Dermis microvascular lymphatic vessel endothelial cell (primary cell): ENCODE results near the gene GPR25. TPM values are rescaled to one million over a fixed set of nuclear protein-coding genes. Genes with fewer than 3 reads are reported as not detected.

ENCODE experiments used
- DNase-seq, 2 donors: peaks; one replicate each; pipeline versions ENCODE4 v3.0.0 to v3.0.0-alpha.2; 2010; ENCODE audit warnings: low read depth in 2 of 2
- total RNA-seq: library from RNA; depleted of rRNA; stranded (reverse); fragments of >200 nt; gene quantifications from 2 replicates; pipeline ENCODE4 v1.2.1, GENCODE V29; 2014

Gene GPR25
- total RNA-seq, 1 donor from 2014 or later: not detected

DNA sequence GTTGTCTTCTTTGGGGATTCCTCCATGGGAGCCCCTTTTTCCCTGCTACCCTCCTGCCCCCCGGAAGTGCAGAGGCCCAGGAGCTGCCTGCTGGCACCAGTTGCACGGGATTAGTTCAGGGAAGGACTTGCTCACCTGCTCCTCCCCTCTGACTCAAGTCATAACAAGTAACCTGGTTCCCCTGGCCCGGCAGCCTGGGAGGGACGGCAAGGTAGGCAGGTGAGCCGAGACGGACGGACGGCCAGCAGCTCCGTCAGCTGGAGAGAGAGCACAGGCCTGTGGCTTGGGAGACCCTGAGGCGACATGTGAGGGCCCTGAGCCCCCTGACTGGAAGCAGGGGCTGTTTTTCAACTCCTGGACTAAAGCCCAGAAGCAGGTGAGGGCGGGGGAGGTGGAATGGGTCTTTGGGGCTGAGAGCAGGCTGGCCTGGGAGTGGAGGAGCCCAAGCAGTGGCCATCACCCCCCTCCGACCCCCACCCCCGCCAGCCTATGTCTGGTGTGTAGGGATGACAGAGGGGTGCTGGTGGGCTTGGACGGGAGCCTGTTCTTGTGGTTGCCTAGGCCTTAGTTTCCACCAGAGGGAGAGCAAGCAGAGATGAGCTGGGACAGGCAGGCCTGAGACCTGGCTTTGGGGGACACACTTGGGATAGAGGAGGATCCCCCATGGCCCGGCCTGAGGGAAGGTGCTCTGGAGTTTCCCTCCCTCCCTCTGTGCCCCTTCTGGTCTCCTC, 22.1 kb downstream of the GPR25 start, which contains the start of gene INAVA:
Gene INAVA (plus strand): TSS at position 189 of the 731 bp plus-strand sequence. CDS start 3,501 bp downstream, outside the sequence.
- DNase-seq: no peak

DNA sequence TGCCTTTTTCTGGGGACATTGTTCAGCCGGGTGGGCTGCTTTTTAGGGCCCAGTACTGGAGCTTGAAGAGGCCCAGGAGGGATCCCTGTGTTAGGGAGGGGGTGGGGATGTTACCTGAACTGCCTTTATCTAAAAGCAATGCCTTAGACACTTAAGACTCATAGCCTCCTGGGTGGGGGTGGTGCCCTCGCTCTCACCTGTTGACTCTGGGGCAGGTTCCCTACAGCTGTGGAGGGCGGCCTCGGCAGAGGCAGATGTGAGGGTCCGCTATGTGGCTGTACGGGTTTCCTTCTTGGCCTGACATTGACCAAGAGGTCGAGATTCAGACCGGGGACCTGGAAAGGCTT, 22.6 kb downstream of the GPR25 start:
- DNase-seq: no peak

DNA sequence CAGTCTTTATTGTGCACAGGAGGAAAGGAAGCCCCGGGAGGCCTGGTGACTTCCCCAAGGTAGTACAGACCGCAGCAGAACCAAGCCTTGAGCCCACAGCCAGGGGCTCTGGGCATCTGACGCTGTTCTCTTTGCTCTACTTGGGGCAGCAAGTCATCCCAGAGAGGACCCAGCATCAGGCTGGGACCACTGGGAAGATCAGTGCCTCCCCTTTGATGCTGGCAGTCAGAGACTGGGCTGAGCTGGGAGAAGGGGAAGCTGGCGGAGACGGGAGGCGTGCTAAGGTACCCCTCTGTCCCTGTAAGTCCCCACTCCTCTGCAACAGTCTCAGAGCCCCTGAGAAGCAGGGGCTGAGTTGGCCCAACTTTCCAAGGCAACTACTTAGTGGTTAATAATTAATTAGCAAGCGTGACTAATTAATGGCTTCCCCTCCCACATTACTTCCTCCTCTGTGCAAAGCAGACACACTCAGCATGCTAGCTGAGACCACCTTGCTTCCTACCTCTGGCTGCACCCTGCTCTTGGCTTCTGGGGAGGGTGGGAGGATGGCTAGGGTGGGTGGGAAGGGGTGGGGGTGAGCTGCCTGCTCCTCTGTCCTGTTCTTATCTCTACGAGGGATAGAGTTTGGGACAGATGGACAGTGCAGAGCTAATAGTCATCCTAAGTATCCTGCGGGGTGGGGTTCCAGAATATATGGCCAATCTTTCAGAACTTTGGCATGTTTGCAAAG, 23.2 kb downstream of the GPR25 start:
- no peak for DNase-seq

DNA sequence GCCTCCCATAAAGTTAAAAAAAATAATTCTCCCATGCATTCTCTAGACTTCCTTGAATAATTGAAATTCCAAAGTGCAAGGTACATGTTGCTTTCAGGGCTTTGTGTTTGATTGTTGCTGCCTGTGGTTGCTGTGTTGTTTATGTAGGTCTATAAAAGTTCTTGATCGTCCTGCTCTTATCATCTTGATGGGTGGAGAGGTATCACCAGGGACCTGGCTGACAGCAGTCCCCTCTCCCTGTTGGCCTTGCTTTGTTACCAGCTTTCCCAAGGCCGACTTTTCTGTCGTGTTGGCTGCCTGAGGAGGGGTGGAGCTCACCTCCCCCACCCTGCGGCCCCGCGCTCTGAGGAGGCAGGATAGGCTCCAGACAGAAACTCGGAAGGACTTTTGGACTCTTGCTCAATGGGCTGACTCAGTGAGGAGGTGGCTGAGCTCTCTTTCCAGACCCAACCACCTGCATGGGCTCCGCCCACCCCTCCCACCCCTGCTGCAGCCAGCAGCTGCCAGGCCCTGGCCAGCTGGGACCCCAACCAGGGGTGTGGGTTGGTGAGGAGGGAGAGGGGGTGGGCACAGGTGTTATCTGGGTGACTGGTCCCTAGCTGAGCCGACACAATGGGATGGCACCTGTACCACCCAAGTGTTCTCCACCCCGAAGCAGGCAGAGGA, 23.9 kb downstream of the GPR25 start:
- no peak for DNase-seq

DNA sequence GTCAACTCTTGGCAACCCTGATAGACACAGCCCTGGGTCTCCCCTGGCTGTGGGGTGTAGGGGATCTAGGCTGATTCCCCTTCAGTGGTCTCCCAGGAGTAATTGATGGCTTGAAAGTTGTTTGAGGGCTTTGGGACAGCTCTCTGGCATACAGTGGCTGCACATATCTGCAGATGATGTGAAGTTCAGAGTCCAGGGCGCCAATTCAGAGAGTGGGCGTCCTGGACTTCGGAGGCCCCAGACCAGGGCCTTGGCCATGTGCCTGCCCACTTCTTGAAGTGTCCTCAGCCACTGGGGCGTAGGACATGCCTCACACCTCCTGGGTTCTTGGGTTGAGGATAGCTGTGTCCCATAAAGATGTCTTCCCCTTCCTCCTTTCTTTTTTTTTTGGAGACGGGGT, 24.5 kb downstream of the GPR25 start:
- DNase-seq: no peak

DNA sequence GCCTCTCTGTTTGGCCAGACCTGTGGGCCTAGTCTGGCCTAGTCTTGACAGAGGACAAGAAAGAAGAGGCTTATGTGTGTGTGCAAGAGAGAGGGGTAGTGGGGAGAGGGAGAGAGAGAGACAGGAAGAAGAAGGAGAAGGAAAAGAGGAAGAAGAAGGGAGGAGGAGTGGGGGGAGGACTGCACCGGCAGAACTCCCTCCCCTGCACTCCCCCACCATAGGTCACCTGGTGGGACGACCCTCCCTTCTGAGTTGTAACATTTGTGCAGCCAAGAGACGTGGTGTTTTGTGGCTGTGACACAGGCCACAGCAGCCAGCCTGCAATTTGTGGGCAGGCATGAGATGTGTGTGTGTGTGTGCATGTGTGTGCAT, 26.2 kb downstream of the GPR25 start:
- DNase-seq: no peak

DNA sequence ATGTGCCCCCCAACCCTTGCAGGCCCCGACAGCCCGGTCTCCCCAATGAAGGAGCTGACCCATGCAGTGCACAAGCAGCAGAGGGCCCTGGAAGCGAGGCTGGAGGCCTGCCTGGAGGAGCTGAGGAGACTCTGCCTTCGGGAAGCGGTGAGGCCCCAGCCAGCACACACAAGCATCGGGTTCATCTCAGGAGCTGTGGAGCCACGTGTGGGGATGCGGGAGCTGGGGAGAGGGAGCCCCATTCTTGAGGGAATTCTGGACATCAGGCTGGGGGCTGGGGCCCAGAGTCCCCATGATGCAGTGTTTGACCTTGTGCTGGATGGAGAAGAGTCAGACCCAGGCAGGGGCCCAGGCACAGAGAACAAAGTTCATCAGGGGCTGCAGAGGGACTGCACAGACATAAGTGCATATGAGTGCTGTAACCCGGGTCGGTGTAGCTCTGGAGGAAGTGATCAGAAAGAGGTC, 26.7 kb downstream of the GPR25 start:
- DNase-seq: no peak

DNA sequence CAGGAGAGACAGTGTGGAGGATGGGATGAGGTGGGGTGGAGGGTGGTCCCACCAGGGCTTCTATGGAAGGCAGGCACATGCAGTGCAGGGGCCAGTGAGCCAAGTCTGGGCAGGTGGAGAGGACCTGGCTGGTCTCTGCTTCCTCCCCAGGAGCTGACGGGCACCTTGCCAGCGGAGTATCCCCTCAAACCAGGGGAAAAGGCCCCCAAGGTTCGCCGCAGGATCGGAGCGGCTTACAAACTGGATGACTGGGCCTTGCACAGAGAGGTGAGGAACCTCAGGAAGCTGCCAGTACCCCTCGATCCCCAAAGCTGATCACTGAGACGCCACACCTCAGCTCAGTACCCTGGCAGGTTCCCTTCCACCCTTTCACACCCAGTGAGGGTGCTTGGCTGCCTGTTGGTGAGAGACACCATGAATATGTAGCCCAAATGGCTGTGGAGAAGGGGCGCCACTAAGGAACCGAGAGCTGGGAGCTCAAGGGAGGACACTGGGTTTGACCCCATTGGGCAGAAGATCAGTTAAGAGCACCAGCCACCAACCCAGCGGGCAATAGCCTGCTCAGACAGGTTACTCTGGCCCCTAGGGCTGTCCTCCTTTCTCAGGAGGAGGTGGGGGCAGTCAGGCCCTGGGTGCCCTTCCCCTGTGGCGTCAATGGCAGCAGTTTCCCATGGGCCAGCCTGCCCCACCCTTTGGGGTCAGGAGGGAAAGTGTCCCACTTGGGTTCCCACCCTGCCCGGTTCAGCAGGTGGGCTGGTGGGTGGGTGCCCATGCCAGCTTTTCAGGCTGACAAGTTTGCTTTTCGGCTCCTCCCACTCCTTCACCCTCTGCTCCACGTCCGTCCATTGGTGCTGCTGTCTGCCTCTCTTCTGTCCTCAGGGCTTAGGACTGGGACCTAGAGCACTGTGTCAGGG, 27.4 kb downstream of the GPR25 start:
- DNase-seq: no peak

DNA sequence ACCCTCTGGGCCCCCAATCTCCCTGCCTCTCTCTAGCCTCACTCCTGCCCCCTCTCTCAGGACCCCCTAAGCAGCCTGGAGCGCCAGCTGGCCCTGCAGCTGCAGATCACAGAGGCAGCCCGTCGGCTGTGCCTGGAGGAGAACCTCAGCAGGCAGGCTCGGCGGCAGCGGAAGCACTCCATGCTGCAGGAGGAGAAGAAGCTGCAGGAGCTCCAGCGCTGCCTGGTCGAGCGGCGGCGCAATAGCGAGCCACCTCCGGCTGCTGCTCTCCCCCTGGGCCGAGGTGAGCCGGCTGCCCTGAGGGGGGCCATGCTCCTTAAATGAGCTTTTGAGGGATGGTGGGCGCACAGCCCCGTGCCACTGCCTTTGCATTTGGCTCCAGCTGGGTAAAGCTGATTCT, 28.1 kb downstream of the GPR25 start:
- no peak for DNase-seq

DNA sequence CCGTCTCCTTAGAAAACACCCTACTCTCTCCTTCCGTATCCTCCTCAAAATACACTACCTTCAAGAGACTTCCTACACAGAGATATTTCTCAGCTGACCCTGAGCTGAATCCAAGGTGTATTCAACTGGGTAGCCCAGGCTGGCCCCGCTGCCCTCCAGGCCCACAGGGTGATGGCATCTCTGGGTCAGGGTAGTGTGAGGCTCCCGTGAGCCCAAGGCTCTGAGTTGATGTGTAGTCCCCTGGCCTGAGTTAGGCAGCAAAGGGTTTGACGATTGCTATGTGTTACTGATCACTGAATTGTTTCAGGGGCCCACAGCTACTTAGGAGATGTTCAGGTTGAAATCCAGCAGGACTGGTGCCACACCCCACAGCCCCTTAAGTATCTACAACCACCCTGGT, 28.6 kb downstream of the GPR25 start:
- no peak for DNase-seq

DNA sequence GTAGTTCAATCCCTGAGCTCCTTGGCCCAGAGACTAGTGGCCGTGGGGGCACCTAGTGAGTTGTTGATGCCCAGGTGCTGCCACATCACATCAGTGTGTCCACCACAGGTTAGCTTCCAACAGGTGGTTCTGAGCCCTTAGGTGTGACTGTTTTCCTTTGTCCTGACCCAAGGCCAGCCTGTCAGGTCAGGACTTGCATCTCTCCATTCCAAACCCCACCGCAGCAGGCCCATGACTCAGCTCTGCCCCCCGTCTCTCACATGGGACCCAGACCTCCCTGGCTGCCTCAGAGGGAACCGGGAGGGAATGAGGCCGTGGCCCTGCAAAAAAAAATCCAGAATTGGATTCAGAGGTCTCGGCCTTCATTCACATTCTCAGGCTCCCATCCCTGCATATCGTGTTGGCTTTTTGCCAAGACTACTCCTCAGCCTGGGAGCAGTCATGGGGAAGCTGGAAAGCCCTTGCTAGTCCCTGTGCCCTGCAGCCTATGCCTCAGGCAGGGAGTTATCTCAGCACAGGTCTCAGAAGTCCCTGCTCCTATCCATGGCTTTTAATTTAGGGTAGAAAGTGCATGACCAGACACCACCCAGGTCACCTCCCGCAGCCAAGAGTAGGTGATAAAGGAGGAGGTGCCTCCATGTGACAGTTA, 29.1 kb downstream of the GPR25 start:
- no peak for DNase-seq

DNA sequence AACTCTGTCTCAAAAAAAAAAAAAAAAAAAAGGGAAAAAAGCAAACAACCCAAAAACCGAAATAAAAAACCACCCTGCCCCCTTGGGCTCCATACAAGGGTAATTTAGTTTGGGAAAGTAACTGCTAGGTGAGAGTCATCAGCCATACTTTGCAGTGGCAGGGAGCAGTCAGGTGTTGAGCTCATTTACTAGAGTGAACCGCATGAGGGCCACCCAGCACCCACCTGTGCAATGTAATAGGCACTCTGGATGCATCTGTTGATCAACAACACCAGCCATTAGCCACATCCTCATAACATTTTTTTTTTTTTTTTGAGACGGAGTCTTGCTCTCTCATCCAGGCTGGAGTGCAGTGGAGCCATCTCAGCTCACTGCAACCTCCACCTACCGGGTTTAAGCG, 31.0 kb downstream of the GPR25 start:
- no peak for DNase-seq

DNA sequence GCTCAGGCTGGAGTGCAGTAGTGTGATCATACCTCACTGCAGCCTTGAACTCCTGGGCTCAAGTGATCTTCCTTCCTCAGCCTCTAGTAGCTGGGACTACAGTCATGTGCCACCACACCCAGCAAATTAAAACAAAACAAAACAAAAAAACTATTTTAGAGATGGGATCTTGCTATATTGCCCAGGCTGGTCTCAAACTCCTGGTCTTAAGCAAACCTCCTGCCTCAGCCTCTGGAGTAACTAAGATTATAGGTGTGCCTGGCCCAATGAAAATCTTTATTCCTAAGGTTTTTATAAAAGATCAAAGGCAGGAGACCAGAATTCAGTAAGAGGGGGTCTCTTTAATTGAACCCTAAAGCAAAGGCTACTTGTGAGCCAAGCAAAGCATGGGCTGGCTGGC, 32.0 kb downstream of the GPR25 start:
- no peak for DNase-seq

DNA sequence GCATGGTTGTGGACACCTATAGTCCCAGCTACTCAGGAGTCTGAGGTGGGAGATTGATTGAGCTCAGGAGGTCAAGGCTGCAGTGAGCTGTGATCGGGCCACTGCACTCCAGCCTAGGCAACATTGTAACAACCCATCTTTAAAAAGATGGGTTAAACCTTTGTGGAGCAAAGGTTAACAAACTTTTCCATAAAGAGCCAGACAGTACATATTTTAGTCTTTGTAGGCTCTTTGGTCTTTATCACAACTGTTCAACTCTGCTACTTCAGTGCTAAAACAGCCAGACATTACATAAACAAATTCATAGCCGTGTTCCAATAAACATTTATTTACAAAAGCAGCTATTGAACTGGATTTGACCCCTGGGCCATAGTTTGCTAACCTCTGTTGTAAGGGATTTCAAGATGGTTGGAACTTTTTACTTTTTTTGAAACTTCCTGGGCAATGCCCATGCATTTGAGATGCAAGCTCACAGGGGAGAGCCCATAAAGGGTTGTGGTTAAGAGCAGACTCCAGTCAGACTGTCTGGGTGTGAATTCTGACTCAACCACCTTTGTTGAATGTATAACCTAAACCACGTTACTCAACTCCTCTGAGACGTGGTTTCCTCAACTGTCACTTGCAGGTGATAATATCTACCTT, 32.8 kb downstream of the GPR25 start:
- no peak for DNase-seq

DNA sequence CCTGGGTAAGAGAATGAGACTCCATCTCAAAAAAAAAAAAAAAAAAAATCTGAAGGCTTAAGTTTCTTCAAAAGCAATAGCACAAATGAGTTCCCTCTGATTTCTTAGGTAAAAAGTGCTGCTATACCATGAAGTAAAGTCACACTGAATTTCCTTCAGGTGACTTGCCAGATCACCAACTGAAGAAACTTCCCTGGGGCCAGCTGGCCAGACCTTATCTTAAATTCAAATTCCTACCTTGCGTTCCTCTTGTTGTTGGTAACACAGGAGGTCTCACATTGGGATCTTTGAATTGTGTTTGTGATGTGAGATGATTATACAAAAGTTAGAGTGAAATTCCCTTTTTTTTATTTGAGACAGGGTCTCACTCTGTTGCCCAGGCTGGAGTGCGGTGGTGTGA, 33.7 kb downstream of the GPR25 start:
- DNase-seq: no peak

DNA sequence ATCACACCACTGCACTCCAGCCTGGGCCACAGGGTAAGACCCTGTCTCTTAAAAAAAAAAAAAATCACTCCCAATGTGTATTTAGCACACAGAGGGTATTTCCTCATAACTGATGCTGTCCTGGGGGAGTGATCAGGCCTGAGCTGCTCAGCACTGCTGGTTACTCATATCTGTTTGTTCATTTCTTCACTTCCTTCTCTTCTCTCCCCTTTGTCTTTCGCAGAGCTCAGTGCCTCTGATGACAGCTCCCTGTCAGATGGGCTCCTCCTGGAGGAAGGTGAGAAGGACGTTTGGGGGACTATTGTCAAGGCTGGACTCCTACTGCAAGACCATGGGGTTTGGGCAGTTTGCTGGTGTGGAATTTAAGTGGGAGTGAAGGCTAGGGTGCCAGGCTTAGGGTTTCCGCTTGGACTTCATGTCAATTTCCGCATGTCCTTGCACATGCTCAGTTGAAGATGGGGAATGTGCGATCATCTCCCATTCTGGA, 34.9 kb downstream of the GPR25 start:
- no peak for DNase-seq

DNA sequence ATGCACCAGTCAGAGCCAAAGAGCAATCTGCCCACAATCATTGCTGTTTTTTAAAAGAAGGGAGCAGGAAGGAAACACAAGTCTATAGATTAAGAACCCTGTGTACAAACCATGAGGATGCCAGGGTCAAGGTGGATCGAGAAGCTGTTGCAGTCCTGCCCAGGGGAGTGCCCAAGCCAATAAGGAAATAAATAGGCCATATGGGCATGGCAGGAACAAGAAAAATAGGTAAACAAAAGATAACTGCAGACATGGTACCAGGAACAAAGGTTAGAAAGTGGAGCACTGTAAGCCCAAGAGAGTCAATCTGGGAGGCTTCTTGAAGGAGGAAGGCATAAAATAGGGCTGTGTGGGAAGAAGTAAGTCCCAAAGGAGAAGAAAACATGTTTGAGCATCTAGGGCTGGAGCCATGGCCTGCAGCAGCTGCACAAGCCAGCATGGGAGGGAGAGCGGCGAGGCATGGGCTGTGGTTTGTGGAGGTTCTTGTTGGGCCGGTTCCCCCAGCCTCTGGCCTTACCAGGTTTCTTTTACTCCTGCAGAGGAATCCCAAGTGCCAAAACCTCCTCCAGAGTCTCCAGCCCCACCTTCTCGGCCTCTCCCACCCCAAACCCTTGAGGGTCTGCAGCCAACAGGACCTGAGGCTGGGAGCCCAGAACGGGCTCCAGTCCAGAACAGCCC, 35.5 kb downstream of the GPR25 start:
- DNase-seq: no peak

DNA sequence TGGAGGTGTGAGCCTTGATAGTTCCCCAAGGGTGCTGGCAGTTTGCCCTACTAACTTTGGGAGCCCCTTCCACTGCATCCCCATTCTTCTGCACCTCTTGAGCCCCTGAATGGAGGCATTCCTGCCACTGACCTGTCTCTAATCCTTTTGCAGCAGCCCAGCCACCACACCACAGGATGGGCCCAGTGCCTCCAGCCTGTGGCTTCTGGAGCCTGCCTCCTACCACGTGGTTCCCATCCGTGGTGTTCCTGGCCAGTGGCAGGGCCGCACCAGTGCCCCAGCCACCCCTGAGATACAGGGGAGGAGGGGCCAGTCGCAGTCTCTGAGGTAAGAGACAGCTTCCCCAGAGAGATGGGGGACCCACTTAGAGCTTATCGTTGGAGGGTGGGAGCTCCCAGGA, 36.3 kb downstream of the GPR25 start:
- no peak for DNase-seq

DNA sequence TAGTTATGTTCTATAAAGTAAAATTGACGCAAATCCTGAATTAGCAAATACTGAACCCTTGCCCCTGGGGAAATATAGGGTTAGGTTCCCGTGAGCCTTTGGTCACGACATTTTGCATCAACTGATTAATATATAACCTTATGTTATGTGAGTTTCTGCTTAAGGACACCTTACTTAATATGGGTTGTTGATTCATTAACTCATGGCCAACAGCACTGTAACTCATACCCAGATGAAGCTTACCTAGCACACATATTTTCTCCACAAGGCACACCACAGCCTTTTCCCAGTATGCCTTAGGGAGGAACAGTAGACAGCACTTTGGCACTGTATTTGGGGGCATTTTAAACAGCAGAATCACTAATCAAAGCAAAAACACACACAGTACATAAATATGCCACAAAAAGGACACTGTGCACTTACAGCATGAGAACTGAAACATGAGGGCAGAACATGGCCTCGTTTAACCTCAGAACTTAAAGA, 37.0 kb downstream of the GPR25 start:
- no peak for DNase-seq

DNA sequence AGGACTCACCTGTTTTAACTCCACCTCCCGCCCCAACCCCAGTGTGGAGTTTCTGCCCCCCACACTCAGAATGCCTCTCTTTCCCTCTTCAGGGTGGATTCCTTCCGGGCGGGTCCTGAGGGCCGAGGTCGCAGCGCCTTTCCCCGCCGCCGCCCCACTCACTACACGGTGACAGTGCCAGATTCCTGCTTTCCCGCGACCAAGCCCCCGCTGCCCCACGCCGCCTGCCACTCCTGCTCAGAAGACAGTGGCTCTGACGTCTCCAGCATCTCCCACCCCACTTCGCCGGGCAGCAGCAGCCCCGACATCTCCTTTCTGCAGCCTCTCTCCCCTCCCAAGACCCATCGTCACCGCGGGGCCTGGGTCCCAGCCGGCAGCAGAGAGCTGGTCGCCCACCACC, 38.6 kb downstream of the GPR25 start:
- DNase-seq: no peak
